ENCODE results near the gene STX8.

Gene STX8

GRCh38 chr17:9212376-9213302, 363.0 kb downstream of the STX8 start:
- TF ChIP-seq TAF1 (IDR thresholded peaks at IDR 0.05; ENCODE audit: low read depth, low read length) (no peak), POLR2AphosphoS5 (IDR thresholded peaks at IDR 0.05; ENCODE audit: low read depth, low read length) (no peak), POU2F2 (IDR thresholded peaks at IDR 0.05; ENCODE audit: low read depth, low read length) (no peak), SPI1 (IDR thresholded peaks at IDR 0.05; ENCODE audit: low read depth, low read length) (no peak), PAX5 (IDR thresholded peaks at IDR 0.05; ENCODE audit: insufficient read depth, low read length, severe bottlenecking) (no peak), POLR2A (IDR thresholded peaks at IDR 0.05; ENCODE audit: low read depth, low read length) (no peak)
- DNase-seq (ENCODE audit: insufficient read length, low spot score) (no peak), FAIRE-seq (no peak)

GRCh38 chr17:9211133-9211765, 364.4 kb downstream of the STX8 start:
- DNase-seq (ENCODE audit: insufficient read length, low spot score), result no peak
- FAIRE-seq, result no peak
- no peak for TF ChIP-seq POLR2A (IDR thresholded peaks at IDR 0.05; ENCODE audit: low read depth, low read length)
- TF ChIP-seq PAX5 (IDR thresholded peaks at IDR 0.05; ENCODE audit: insufficient read depth, low read length, severe bottlenecking), result no peak
- no peak for TF ChIP-seq POLR2AphosphoS5 (IDR thresholded peaks at IDR 0.05; ENCODE audit: low read depth, low read length)
- TF ChIP-seq SPI1 (IDR thresholded peaks at IDR 0.05; ENCODE audit: low read depth, low read length), result no peak
- TF ChIP-seq TAF1 (IDR thresholded peaks at IDR 0.05; ENCODE audit: low read depth, low read length), result no peak
- TF ChIP-seq POU2F2 (IDR thresholded peaks at IDR 0.05; ENCODE audit: low read depth, low read length), result no peak

GRCh38 chr17:9209781-9210370, 365.7 kb downstream of the STX8 start:
- no peak for DNase-seq (ENCODE audit: insufficient read length, low spot score)
- TF ChIP-seq PAX5 (IDR thresholded peaks at IDR 0.05; ENCODE audit: insufficient read depth, low read length, severe bottlenecking), result no peak
- no peak for FAIRE-seq

- TF ChIP-seq POLR2A (IDR thresholded peaks at IDR 0.05; ENCODE audit: low read depth, low read length), result no peak
- no peak for TF ChIP-seq POU2F2 (IDR thresholded peaks at IDR 0.05; ENCODE audit: low read depth, low read length)
- no peak for TF ChIP-seq PAX5 (IDR thresholded peaks at IDR 0.05; ENCODE audit: insufficient read depth, low read length, severe bottlenecking)
- no peak for TF ChIP-seq SPI1 (IDR thresholded peaks at IDR 0.05; ENCODE audit: low read depth, low read length)
- no peak for TF ChIP-seq TAF1 (IDR thresholded peaks at IDR 0.05; ENCODE audit: low read depth, low read length)
- TF ChIP-seq POLR2AphosphoS5 (IDR thresholded peaks at IDR 0.05; ENCODE audit: low read depth, low read length), result no peak
- FAIRE-seq (no peak), DNase-seq (ENCODE audit: insufficient read length, low spot score) (no peak)
Measured at GRCh38 chr17:9209347-9209746, 366.3 kb downstream of the STX8 start.

- no peak for DNase-seq (ENCODE audit: insufficient read length, low spot score)
- TF ChIP-seq TAF1 (IDR thresholded peaks at IDR 0.05; ENCODE audit: low read depth, low read length), result no peak
- TF ChIP-seq POU2F2 (IDR thresholded peaks at IDR 0.05; ENCODE audit: low read depth, low read length), result no peak
- TF ChIP-seq POLR2AphosphoS5 (IDR thresholded peaks at IDR 0.05; ENCODE audit: low read depth, low read length), result no peak
- TF ChIP-seq POLR2A (IDR thresholded peaks at IDR 0.05; ENCODE audit: low read depth, low read length), result no peak
- TF ChIP-seq SPI1 (IDR thresholded peaks at IDR 0.05; ENCODE audit: low read depth, low read length), result no peak
- TF ChIP-seq PAX5 (IDR thresholded peaks at IDR 0.05; ENCODE audit: insufficient read depth, low read length, severe bottlenecking), result no peak
- no peak for FAIRE-seq
Measured at GRCh38 chr17:9208381-9209105, 367.1 kb downstream of the STX8 start.

GRCh38 chr17:9206741-9207332, 368.8 kb downstream of the STX8 start:
- TF ChIP-seq POLR2A (IDR thresholded peaks at IDR 0.05; ENCODE audit: low read depth, low read length), result no peak
- no peak for TF ChIP-seq PAX5 (IDR thresholded peaks at IDR 0.05; ENCODE audit: insufficient read depth, low read length, severe bottlenecking)
- TF ChIP-seq SPI1 (IDR thresholded peaks at IDR 0.05; ENCODE audit: low read depth, low read length), result no peak
- no peak for TF ChIP-seq POU2F2 (IDR thresholded peaks at IDR 0.05; ENCODE audit: low read depth, low read length)
- DNase-seq (ENCODE audit: insufficient read length, low spot score) (no peak), FAIRE-seq (no peak)

GRCh38 chr17:9206410-9206703, 369.3 kb downstream of the STX8 start:
- no peak for FAIRE-seq
- DNase-seq (ENCODE audit: insufficient read length, low spot score), result no peak
- TF ChIP-seq POU2F2 (IDR thresholded peaks at IDR 0.05; ENCODE audit: low read depth, low read length), result no peak
- no peak for TF ChIP-seq TAF1 (IDR thresholded peaks at IDR 0.05; ENCODE audit: low read depth, low read length)
- TF ChIP-seq SPI1 (IDR thresholded peaks at IDR 0.05; ENCODE audit: low read depth, low read length), result no peak
- no peak for TF ChIP-seq PAX5 (IDR thresholded peaks at IDR 0.05; ENCODE audit: insufficient read depth, low read length, severe bottlenecking)
- TF ChIP-seq POLR2A (IDR thresholded peaks at IDR 0.05; ENCODE audit: low read depth, low read length), result no peak
- no peak for TF ChIP-seq POLR2AphosphoS5 (IDR thresholded peaks at IDR 0.05; ENCODE audit: low read depth, low read length)

GRCh38 chr17:9205520-9206409, 369.9 kb downstream of the STX8 start:
- FAIRE-seq (no peak), DNase-seq (ENCODE audit: insufficient read length, low spot score) (no peak)
- TF ChIP-seq SPI1 (IDR thresholded peaks at IDR 0.05; ENCODE audit: low read depth, low read length) (no peak), TAF1 (IDR thresholded peaks at IDR 0.05; ENCODE audit: low read depth, low read length) (no peak), POLR2A (IDR thresholded peaks at IDR 0.05; ENCODE audit: low read depth, low read length) (no peak), POLR2AphosphoS5 (IDR thresholded peaks at IDR 0.05; ENCODE audit: low read depth, low read length) (no peak), POU2F2 (IDR thresholded peaks at IDR 0.05; ENCODE audit: low read depth, low read length) (no peak), PAX5 (IDR thresholded peaks at IDR 0.05; ENCODE audit: insufficient read depth, low read length, severe bottlenecking) (no peak)

All from GM12891 (cell line).